ENCODE results near the gene TFF2. TPM values are rescaled to one million over a fixed set of nuclear protein-coding genes. Genes with fewer than 3 reads are reported as not detected.

Gene TFF2
- total and polyA plus RNA-seq, 2 of the 4 experiments (the other 2 are of a cell fraction): not detected

GRCh38 chr21:42351626-42352440 lies 1.0 kb upstream of the TFF2 start:
- Histone ChIP-seq H3K56ac (ENCODE audit: extremely low read depth, insufficient read depth, low read length) (no peak overlapping the region), H2BK15ac (ENCODE audit: low read depth, low read length) (no peak overlapping the region), H3K4me3 (ENCODE audit: insufficient read depth, low read depth, low read length) (no peak overlapping the region), H3K27ac (ENCODE audit: insufficient read depth, low read length) (no peak overlapping the region), H3K27me3 (ENCODE audit: control insufficient read depth, insufficient read depth, low read length) (peaks cover 19% of the 10 kb centered on the region), H4K20me1 (ENCODE audit: insufficient read depth, low read length) (no peaks in the 10 kb centered on the region), H2BK120ac (ENCODE audit: low read depth, low read length) (no peak overlapping the region), H4K91ac (ENCODE audit: insufficient read depth, low read depth, low read length) (no peak overlapping the region), H3K23ac (ENCODE audit: low read depth, low read length) (no peak overlapping the region), H3K4ac (ENCODE audit: low read depth, low read length) (no peak overlapping the region), H3K79me1 (ENCODE audit: low read depth in 1 of 2, low read length in 2 of 2) (no peaks in the 10 kb centered on the region), H4K8ac (ENCODE audit: low read depth in 2 of 2, low read length in 2 of 2) (no peak overlapping the region), H2BK5ac (ENCODE audit: low read depth, low read length, poor library complexity, severe bottlenecking) (no peak overlapping the region), H3K9ac (ENCODE audit: low read depth, low read length) (no peak overlapping the region), H2AK5ac (ENCODE audit: low read depth, low read length) (no peak overlapping the region), H3K9me1 (ENCODE audit: insufficient read depth, low read length) (no peaks in the 10 kb centered on the region), H3K4me2 (ENCODE audit: low read depth, low read length) (no peak overlapping the region), H3K9me3 (ENCODE audit: control insufficient read depth, insufficient read depth, low read length) (no peaks in the 10 kb centered on the region; the same call in 1 of the 2 replicates), H2AFZ (replicated peaks; ENCODE audit: low read length, poor library complexity) (peak overlapping the region; percentile 32), H3K4me1 (ENCODE audit: control insufficient read depth, insufficient read depth, low read length) (no peaks in the 10 kb centered on the region), H3K14ac (replicated peaks; ENCODE audit: low read depth, low read length) (no peak overlapping the region), H3K18ac (ENCODE audit: low read depth, low read length) (no peak overlapping the region), H4K5ac (ENCODE audit: low read depth, low read length) (no peak overlapping the region), H3K36me3 (ENCODE audit: control insufficient read depth, insufficient read depth, low read length) (no peaks in the 10 kb centered on the region), H2BK20ac (ENCODE audit: low read depth, low read length) (no peak overlapping the region), H2AK9ac (replicated peaks; ENCODE audit: low read depth, low read length, poor library complexity) (no peak overlapping the region)
- no TSS peak for BruUV-seq (replicated peaks)
- no peak for ATAC-seq (ENCODE audit: low read depth)
- ChIA-PET POLR2A (ENCODE audit: unreplicated experiment) (no interaction called here), CTCF (no interaction called here)
- intact Hi-C loops (cut with micrococcal nuclease): no loop called here
- dilution Hi-C loops (cut with HindIII; ENCODE audit: low sequenced_read_pairs, unreplicated experiment): no loop called here
- 0% methylated on average over 1 of the region's 11 CpGs; no CpG with 5 or more reads in 1 of the 2 experiments for WGBS, 2 experiments (ENCODE audit: extremely low coverage in 2 of 2, insufficient read length in 1 of 2)
- TF ChIP-seq CHD1 (IDR thresholded peaks at IDR 0.05; ENCODE audit: low read depth, low read length) (no peak), RAD21 (IDR thresholded peaks at IDR 0.05; ENCODE audit: low read length) (no peak), RFX5 (IDR thresholded peaks at IDR 0.05; ENCODE audit: low read depth, low read length) (no peak), ELK1 (IDR thresholded peaks at IDR 0.05; ENCODE audit: borderline replicate concordance, low read depth, low read length) (no peak), NFE2L2 (IDR thresholded peaks at IDR 0.05; ENCODE audit: low read depth, low read length) (no peak), POLR2A (IDR thresholded peaks at IDR 0.05; ENCODE audit: low read depth, low read length) (no peak), MXI1 (IDR thresholded peaks at IDR 0.05; ENCODE audit: borderline replicate concordance, low read depth, low read length) (no peak), RCOR1 (IDR thresholded peaks at IDR 0.05; ENCODE audit: insufficient replicate concordance, low read length) (no peak), FOS (IDR thresholded peaks at IDR 0.05; ENCODE audit: low read depth, low read length) (no peak)
- TF ChIP-seq, protein P1, sequence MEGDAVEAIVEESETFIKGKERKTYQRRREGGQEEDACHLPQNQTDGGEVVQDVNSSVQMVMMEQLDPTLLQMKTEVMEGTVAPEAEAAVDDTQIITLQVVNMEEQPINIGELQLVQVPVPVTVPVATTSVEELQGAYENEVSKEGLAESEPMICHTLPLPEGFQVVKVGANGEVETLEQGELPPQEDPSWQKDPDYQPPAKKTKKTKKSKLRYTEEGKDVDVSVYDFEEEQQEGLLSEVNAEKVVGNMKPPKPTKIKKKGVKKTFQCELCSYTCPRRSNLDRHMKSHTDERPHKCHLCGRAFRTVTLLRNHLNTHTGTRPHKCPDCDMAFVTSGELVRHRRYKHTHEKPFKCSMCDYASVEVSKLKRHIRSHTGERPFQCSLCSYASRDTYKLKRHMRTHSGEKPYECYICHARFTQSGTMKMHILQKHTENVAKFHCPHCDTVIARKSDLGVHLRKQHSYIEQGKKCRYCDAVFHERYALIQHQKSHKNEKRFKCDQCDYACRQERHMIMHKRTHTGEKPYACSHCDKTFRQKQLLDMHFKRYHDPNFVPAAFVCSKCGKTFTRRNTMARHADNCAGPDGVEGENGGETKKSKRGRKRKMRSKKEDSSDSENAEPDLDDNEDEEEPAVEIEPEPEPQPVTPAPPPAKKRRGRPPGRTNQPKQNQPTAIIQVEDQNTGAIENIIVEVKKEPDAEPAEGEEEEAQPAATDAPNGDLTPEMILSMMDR (conservative IDR thresholded peaks at IDR 0.05; ENCODE audit: low read depth, low read length): no peak
- no peak for DNase-seq
- in situ Hi-C loops (cut with MboI; ENCODE audit: low sequenced_read_pairs): no loop called here
